SU-DHL-6 (cell line): ENCODE measurements around the gene SPINK13.

Source experiments
- CTCF ChIP-seq: fragments of 200-600 bp; sonication (generic); IDR thresholded peaks from one replicate; pipeline ENCODE4 v1.5.1; 2017; ENCODE audit warnings: antibody characterized with exemption, mild to moderate bottlenecking, low read length, moderate library complexity; ENCODE audit not compliant: insufficient read depth, poor library complexity, severe bottlenecking
- EZH2phosphoT487 ChIP-seq: fragments of 200-600 bp; sonication (generic), shearing (Covaris generic); conservative IDR thresholded peaks from 2 replicates; pipeline ENCODE4 v1.6.1; 2018; ENCODE audit warnings: mild to moderate bottlenecking, antibody characterized with exemption, low read length, moderate library complexity, mixed read lengths

GRCh38 chr5:148306446-148306845, 37.9 kb downstream of the SPINK13 start:
- TF ChIP-seq CTCF (no peak), EZH2phosphoT487 (no peak)
